ENCODE measurements around the gene SINHCAF.
"Not testable (repeated sequence)": the region's sequence is repeated elsewhere in the genome, so short reads cannot be mapped to it uniquely, and the experiment has no call there.

- TF ChIP-seq, protein P1, sequence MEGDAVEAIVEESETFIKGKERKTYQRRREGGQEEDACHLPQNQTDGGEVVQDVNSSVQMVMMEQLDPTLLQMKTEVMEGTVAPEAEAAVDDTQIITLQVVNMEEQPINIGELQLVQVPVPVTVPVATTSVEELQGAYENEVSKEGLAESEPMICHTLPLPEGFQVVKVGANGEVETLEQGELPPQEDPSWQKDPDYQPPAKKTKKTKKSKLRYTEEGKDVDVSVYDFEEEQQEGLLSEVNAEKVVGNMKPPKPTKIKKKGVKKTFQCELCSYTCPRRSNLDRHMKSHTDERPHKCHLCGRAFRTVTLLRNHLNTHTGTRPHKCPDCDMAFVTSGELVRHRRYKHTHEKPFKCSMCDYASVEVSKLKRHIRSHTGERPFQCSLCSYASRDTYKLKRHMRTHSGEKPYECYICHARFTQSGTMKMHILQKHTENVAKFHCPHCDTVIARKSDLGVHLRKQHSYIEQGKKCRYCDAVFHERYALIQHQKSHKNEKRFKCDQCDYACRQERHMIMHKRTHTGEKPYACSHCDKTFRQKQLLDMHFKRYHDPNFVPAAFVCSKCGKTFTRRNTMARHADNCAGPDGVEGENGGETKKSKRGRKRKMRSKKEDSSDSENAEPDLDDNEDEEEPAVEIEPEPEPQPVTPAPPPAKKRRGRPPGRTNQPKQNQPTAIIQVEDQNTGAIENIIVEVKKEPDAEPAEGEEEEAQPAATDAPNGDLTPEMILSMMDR (conservative IDR thresholded peaks at IDR 0.05; ENCODE audit: low read depth in 2 of 2): not testable (repeated sequence)
- TF ChIP-seq EZH2 (IDR thresholded peaks at IDR 0.05; ENCODE audit: low read depth, unreplicated experiment); CREB1 (CRISPR knock-in tag; IDR thresholded peaks at IDR 0.05; ENCODE audit: low read depth): not testable (repeated sequence)
Observed at GRCh38 chr12:31375422-31375821, 49.5 kb upstream of the SINHCAF start.
